ENCODE results near the gene ACAP3. TPM values are rescaled to one million over a fixed set of nuclear protein-coding genes. Genes with fewer than 3 reads are reported as not detected.

Gene ACAP3
- total RNA-seq, 1 donor from 2014 or later: 34.0 TPM

DNA sequence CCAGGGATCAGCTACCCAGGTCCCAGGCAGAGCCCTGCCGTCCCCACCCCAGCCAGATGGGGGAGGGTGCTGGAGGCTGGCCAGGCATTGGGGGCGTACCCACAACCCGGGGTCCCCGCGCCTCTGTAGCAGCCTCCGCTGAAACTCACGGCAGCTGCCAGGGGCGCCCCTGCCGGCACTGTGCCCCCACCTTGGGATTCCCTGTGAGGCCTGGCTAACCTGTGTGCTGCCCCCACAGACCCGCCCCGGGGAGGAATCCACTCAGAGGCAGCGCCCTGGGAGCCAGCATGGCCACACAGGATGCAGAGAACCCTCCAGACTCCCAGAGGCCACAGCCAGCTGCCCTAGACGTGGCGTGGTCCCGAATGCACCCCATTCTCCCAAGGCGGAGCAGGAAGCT, 37.7 kb upstream of the ACAP3 start:
- peaks cover 13% of the 10 kb centered on the region for H3K36me3 ChIP-seq (ENCODE audit: control insufficient read depth, insufficient read depth, low read length)
- H3K27me3 ChIP-seq (ENCODE audit: control insufficient read depth, insufficient read depth, low read length): no peaks in the 10 kb centered on the region
- DNase-seq (ENCODE audit: low read depth) (no peak), FAIRE-seq (no peak)
- TF ChIP-seq, protein P1, sequence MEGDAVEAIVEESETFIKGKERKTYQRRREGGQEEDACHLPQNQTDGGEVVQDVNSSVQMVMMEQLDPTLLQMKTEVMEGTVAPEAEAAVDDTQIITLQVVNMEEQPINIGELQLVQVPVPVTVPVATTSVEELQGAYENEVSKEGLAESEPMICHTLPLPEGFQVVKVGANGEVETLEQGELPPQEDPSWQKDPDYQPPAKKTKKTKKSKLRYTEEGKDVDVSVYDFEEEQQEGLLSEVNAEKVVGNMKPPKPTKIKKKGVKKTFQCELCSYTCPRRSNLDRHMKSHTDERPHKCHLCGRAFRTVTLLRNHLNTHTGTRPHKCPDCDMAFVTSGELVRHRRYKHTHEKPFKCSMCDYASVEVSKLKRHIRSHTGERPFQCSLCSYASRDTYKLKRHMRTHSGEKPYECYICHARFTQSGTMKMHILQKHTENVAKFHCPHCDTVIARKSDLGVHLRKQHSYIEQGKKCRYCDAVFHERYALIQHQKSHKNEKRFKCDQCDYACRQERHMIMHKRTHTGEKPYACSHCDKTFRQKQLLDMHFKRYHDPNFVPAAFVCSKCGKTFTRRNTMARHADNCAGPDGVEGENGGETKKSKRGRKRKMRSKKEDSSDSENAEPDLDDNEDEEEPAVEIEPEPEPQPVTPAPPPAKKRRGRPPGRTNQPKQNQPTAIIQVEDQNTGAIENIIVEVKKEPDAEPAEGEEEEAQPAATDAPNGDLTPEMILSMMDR (IDR thresholded peaks at IDR 0.05; ENCODE audit: insufficient read depth, low read length, severe bottlenecking): no peak
- H3K4me3 ChIP-seq (ENCODE audit: low read depth, low read length): peak overlapping the region; percentile 23

GRCh38 chr1:1344655-1345361, 37.1 kb upstream of the ACAP3 start:
- Histone ChIP-seq H3K36me3 (ENCODE audit: control insufficient read depth, insufficient read depth, low read length) (peaks cover 13% of the 10 kb centered on the region), H3K27me3 (ENCODE audit: control insufficient read depth, insufficient read depth, low read length) (no peaks in the 10 kb centered on the region), H3K4me3 (ENCODE audit: low read depth, low read length) (peak overlapping the region; percentile 23)
- FAIRE-seq (peak; percentile 84), DNase-seq (ENCODE audit: low read depth) (peak; percentile 94)
- TF ChIP-seq, protein P1 (IDR thresholded peaks at IDR 0.05; ENCODE audit: insufficient read depth, low read length, severe bottlenecking): peak; percentile 46

DNA sequence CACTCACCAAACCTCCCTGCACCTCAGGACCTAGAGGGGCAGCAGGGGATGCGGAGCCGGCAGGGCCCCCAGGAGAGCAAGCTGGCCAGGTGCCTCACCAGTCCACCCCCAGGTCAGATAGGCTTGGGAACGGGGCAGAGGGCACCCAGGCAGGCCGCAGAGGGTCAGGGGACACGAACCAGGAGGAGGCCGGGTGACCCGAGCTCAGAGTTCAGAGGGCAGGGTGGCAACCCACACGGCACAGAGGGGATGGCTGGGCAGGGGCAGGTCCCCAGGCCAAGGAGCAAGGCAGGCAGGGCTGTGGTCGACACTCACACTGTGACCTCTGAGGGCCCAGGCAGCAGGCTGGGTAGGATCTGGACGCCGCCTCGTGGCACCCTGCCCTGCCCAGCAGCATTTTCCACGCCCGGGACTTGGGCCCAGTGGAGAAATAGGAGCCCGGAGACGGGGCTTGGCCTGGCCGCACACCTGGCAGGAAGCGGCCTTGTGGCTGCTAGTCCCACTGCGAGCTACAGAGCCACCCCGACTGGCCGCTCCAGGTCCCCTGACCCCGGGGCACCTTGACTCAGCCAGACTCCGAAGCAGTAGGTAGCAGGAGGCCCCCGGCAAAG, 36.2 kb upstream of the ACAP3 start:
- TF ChIP-seq, protein P1 (IDR thresholded peaks at IDR 0.05; ENCODE audit: insufficient read depth, low read length, severe bottlenecking): no peak
- DNase-seq (ENCODE audit: low read depth): no peak
- Histone ChIP-seq H3K4me3 (ENCODE audit: low read depth, low read length) (peak overlapping the region; percentile 19), H3K27me3 (ENCODE audit: control insufficient read depth, insufficient read depth, low read length) (no peaks in the 10 kb centered on the region), H3K36me3 (ENCODE audit: control insufficient read depth, insufficient read depth, low read length) (peaks cover 18% of the 10 kb centered on the region)
- no peak for FAIRE-seq

- TF ChIP-seq, protein P1 (IDR thresholded peaks at IDR 0.05; ENCODE audit: insufficient read depth, low read length, severe bottlenecking): no peak
- Histone ChIP-seq H3K4me3 (ENCODE audit: low read depth, low read length) (no peak overlapping the region), H3K36me3 (ENCODE audit: control insufficient read depth, insufficient read depth, low read length) (peaks cover 25% of the 10 kb centered on the region), H3K27me3 (ENCODE audit: control insufficient read depth, insufficient read depth, low read length) (no peaks in the 10 kb centered on the region)
- DNase-seq (ENCODE audit: low read depth): no peak
- no peak for FAIRE-seq
Measured at GRCh38 chr1:1342584-1343115, 34.9 kb upstream of the ACAP3 start.

DNA sequence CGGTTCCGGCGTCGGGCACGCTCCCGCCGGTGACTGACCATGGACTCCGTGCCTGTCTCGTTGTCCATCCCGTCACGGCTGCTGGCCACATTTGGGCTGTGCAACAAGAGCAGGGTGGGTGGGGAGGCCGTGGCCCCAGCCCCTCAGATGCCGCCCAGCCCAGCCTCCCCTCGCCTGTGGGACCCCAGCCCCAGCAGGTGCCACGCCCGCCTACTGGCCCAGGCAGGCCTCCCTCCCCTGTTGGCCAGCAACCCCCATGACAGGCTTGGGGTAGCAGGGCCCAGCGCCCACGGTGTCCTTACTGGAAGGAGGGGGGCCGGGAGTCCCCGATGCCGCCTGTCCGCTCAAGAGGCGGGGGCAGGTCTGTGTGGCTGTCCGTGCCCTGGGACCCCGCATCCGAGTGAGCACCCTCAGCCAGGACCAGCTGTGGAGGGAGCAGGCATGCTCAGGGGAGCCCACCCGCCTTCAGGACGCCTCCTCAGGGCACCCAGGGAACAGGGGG, 34.4 kb upstream of the ACAP3 start:
- peaks cover 29% of the 10 kb centered on the region for H3K36me3 ChIP-seq (ENCODE audit: control insufficient read depth, insufficient read depth, low read length)
- DNase-seq (ENCODE audit: low read depth) (no peak), FAIRE-seq (no peak)
- TF ChIP-seq, protein P1 (IDR thresholded peaks at IDR 0.05; ENCODE audit: insufficient read depth, low read length, severe bottlenecking): no peak
- H3K4me3 ChIP-seq (ENCODE audit: low read depth, low read length): no peak overlapping the region
- H3K27me3 ChIP-seq (ENCODE audit: control insufficient read depth, insufficient read depth, low read length): no peaks in the 10 kb centered on the region
